D341Med (cell line): ENCODE data around the gene SUB1.

Experiments used
- DNase-seq: peaks from one replicate; pipeline ENCODE4 v3.0.0; 2012; ENCODE audit warnings: low spot score

SUB1 gene

DNA sequence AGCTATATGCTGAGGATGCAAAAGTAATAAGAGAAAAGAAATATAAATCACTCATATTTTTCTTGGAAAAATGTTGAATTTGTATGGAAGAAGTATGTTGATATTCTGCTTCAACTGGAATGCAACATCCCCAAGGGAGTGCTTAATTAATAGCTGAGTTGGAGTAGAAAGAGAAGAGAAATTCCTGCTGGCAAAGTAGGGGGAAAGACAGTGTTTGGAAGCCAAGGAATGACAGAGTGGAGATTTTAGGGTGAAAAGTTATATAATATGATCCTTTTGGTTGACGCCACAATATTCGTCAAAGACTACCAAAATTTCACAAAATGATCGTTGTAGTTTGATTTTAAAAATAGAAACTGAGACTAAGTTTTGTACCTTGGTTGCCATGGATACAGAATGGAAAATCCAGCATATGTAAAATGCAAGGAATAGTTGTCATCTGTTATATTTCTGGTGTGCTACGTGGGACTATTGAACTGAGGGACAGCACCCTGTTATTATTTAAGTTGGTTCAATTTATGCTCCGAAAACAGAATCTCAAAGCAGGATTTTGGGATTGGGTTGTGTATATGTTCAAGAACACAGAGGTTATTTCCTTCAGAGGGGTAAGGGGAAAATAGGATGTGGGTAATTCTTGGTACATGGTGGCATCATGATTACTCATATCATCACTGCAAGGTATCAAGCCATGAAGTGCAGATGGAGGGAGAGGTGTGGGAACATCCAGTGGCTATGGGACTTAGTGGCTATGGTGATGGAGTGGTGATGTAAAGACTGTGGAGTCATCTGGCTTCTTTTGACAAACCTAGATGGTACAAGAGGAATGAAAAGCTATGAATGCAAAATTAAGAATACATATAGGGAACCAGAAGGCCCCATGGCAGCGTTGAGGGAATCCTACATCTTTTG, 61.0 kb downstream of the SUB1 start:
- no peak for DNase-seq

DNA sequence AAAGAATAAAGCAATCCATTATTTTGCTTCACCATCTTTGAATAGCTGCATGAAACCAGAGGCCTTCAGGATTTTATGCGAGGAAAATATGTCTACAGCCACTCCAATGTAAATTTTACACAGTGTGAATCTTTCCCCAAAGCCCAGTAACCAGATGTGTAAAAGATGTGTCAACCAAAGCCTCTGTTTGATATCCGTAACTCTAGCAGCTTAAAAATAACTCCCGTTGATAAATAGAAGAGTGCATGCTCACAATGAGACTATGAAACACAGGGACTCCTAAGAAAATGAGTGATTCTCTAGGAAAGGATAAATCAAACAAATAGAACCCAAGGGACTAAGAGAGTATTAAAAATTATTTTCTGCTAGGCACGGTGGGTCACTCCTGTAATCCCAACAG, 65.7 kb downstream of the SUB1 start:
- DNase-seq: no peak

DNA sequence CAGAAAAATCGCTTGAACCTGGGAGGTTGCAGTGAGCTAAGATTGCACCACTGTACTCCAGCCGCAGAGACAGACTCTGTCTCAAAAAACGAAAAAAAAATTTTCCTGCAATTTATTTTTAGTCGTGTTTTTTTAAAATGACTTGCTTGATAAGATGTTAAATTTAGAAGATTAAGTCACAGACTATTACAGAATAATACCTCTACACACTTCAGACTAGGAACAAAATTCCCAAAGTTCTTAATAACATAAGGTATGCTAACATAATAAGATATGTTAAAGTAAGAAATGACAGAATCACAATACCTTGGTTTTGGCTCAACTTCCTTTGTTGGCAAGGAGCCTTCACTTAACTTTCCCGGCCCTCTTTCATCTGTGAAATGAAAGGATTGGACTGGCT, 66.3 kb downstream of the SUB1 start:
- no peak for DNase-seq
